ENCODE data around the gene KYAT1. TPM values are rescaled to one million over a fixed set of nuclear protein-coding genes. Genes with fewer than 3 reads are reported as not detected.
A peak's percentile ranks its signal among the peaks of the same experiment; 100 is the strongest.

KYAT1 gene
- total and polyA plus RNA-seq, 2 of the 13 experiments (the other 11 are each of a cell fraction or from before 2014, with no cell fraction given): 9.2 to 46.5 TPM

DNA sequence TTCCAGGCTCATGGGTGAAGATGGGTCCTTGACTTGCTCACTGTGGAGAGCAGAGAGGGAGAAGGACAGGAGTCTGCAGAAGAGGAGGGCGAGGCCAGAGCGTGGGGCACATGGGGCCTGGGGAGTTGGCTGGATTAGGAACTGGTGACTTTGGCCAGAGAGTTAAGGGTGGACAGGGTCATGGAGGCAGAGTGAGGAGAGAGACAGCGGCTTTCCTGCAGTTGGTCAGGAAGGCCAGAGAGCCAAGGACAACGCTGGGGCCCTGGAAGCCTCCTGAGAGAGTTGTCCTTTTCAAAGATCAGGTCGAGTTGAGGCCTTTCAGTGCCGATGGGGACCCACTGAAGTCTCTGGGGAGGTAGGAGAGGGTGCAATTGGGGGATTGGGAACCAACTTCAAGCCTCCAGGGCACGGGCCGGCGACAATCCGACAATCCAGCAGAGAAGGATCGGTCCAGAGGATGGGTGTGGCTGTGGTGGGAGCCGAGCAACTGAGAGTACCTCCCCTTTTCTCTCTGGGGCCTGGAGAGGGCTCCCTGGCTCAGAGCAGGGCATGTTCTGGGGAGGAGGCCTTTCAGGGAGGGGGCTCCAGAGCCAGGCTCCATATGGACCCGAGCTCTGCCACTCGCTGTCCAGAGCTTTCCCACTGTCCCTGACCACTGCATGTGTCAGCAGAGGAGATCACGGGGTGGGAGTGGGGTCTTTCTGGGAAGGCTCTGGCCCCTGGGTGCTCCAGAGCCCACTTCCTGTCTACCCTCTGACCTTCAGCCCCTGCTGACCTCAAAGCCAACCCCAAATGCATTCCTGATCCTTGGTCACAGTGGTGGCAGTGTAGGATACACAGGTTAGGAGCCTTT lies 31.5 kb upstream of the KYAT1 start (continued):
- no peak for TF ChIP-seq THAP9 (CRISPR knock-in tag; IDR thresholded peaks at IDR 0.05; ENCODE audit: borderline replicate concordance)
- TF ChIP-seq CREB3 (CRISPR knock-in tag; IDR thresholded peaks at IDR 0.05): no peak
- 0 out of 2 replicates have a peak, but pooled peaks have one; percentile 33 for TF ChIP-seq ZSCAN29 (CRISPR knock-in tag; conservative IDR thresholded peaks at IDR 0.05)
- no peak for TF ChIP-seq ZNF564 (CRISPR knock-in tag; IDR thresholded peaks at IDR 0.05)
- TF ChIP-seq ONECUT2 (CRISPR knock-in tag; IDR thresholded peaks at IDR 0.05): no peak
- no peak for TF ChIP-seq CHD2 (IDR thresholded peaks at IDR 0.05; ENCODE audit: low read depth, low read length)
- no peak for TF ChIP-seq NFAT5 (CRISPR knock-in tag; IDR thresholded peaks at IDR 0.05)
- TF ChIP-seq ZFX (CRISPR knock-in tag; IDR thresholded peaks at IDR 0.05; ENCODE audit: low read depth): peak; percentile 31
- TF ChIP-seq HMG20A (CRISPR knock-in tag; IDR thresholded peaks at IDR 0.05; ENCODE audit: borderline replicate concordance): no peak
- peak; percentile 20; the same call in 1 of the 2 replicates for TF ChIP-seq CREM (IDR thresholded peaks at IDR 0.05)
- no peak for TF ChIP-seq CREM (CRISPR knock-in tag; IDR thresholded peaks at IDR 0.05)
- no peak for TF ChIP-seq USF2 (IDR thresholded peaks at IDR 0.05; ENCODE audit: low read depth, low read length)
- TF ChIP-seq USF2 (CRISPR knock-in tag; IDR thresholded peaks at IDR 0.05; ENCODE audit: borderline replicate concordance): no peak
